KOPT-K1 (cell line): ENCODE data around the gene TMEM218.

ENCODE experiments used
- H3K27ac ChIP-seq: fragments of 200-600 bp; sonication (generic); 2 replicates; pipeline ENCODE4 v1.5.1; 2016; ENCODE audit warnings: antibody characterized with exemption, mild to moderate bottlenecking, low read depth, low read length; ENCODE audit not compliant: poor library complexity, severe bottlenecking
- H3K36me3 ChIP-seq: fragments of 200-600 bp; sonication (generic); 2 replicates; pipeline ENCODE4 v1.5.1; 2017; ENCODE audit warnings: antibody characterized with exemption, mild to moderate bottlenecking, low read length, moderate library complexity; ENCODE audit not compliant: insufficient read depth
- H3K9me3 ChIP-seq: fragments of 200-600 bp; sonication (generic); 2 replicates; pipeline ENCODE4 v1.5.1; 2017; ENCODE audit warnings: antibody characterized with exemption, low read length, mild to moderate bottlenecking; ENCODE audit not compliant: insufficient read depth, poor library complexity, severe bottlenecking

The TMEM218 gene

DNA sequence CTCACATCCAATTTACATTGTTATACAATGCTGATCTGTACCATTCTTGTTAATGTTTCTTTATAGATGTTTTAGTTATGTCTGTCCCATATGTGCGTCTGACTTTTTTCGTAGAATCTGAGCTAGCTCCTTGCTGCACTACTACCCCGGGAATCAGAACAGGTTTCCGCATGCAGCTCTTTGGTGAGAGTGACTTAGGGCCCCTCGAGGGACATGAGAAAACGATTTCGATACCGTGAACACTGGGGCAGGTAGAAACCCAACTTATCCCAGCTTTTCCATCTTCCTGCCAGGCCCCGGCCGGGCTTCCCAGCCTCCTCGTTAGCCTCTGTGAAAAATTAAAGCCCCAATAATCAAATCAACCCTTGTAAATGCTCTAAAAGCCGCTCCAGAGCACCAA is 29.8 kb upstream of the TMEM218 start:
- no peaks in the 10 kb centered on the region for H3K9me3 ChIP-seq
- no peaks in the 10 kb centered on the region for H3K36me3 ChIP-seq
- H3K27ac ChIP-seq = no peak overlapping the region

DNA sequence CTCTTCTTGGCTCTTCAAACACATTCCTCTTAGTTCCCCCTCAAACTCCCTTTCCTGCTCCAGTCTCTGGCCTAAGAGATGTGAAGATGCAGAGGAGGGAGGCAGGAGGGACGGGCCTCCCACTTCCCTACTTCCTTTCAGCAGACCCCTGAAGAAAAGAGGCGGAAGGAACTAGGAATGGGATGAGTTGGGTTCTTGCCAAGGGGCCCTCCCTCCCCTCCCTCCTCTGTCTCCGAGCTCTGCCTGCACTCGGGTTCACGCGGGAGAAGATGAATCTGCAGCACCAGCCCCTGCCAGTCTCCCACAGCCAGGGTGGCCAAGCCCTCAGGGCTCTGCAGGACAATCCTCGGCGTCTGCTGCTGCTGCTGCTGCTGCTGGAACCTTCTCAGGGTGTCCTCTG is 28.8 kb upstream of the TMEM218 start:
- no peak overlapping the region for H3K27ac ChIP-seq
- no peaks in the 10 kb centered on the region for H3K36me3 ChIP-seq
- H3K9me3 ChIP-seq = no peaks in the 10 kb centered on the region

DNA sequence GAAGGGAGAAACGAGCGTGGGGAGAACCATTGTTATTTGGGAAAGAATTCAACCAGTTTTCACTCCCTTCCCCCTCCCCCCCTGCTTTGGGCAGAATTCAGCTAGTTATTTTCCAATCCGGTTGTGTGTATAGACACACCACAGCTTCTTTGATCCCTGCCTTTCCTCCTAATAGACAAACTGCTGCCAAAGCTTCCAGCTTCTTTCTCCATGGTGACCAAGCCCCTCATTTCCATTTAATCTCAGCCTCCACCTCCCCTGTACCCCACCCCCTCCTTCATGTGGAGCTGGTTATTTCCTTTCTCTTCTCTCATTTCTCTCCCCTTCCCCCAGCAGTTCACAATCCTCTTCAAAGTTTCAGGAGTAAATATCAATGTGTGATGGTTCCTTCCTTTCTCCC is 28.4 kb upstream of the TMEM218 start:
- H3K36me3 ChIP-seq = no peaks in the 10 kb centered on the region
- H3K9me3 ChIP-seq = no peaks in the 10 kb centered on the region
- no peak overlapping the region for H3K27ac ChIP-seq

DNA sequence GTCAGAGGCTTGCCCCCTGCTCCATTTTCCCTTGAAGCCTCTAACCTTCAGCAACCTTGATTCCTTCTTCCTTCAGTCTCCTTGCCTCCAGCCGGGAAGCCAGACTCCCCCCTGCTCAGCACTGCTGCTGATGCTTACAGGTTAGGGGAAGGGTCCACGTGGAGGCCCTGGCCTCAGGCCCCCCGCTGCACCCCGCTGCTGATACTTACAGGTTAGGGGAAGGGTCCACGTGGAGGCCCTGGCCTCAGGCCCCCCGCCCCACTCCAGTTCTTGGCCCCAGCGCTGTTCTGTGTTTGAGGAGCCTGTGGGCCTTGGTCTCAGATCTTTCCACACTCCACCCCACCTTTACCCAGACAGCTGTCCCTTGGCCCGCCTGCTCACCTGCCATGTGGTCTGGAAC is 27.5 kb upstream of the TMEM218 start:
- Histone ChIP-seq H3K27ac (no peak overlapping the region), H3K9me3 (no peaks in the 10 kb centered on the region), H3K36me3 (no peaks in the 10 kb centered on the region)

DNA sequence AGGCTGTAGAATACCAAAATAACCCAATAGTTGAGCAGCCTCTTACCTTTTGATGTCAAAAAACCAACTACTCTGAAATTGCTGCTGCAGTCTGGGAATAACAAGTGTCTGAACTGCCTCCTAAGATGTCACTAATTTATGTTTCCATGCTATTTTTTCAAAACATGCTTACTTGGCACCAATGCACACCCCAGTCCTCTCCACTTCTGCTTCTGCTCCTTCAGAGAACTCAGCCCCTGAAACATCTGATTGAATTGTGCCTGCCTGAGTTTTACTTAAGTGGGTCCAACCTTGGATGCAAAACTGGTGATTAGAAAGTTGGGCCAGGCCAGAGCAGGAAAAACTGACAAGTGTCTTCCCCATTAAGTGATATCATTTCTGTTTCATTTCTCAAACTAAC is 24.6 kb upstream of the TMEM218 start:
- Histone ChIP-seq H3K9me3 (no peaks in the 10 kb centered on the region), H3K36me3 (no peaks in the 10 kb centered on the region), H3K27ac (no peak overlapping the region)

DNA sequence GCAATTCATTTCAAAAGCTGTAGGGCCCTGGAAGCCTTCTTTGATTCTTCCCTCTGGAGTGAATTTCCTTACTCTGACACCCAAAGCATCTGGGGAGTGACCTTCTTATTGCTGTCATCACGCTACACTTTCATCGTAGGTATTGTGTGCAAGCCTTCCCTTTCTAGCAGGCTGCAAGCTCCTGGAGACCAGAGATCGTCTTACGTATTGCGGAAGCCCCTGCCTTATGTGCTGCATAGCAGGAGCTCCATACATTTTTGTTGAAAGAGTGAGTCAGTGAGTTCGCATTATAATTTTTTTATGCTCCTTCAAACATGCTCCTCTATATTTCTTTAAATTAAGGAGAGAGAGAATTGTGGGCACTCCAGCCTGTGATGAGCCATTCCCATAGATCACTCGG is 21.2 kb upstream of the TMEM218 start:
- Histone ChIP-seq H3K36me3 (no peaks in the 10 kb centered on the region), H3K9me3 (no peaks in the 10 kb centered on the region), H3K27ac (no peak overlapping the region)

DNA sequence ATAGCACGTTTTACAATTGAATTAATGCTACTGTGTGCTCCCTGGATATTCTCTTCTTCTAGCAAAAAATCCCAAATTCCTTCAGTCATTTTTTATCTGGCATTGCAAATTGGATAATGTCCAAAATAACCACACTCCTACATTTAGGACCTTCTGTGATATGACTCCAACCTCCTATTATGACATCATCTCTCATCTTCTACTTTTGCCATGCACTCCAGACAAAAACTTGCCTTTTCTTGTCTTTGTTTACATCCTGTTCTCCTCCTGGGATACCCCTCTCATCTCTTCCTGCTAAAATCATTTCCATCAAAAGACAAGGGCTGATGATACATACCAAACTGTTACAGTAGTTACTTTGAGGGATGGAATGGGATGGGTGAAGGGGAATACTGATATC is 20.6 kb upstream of the TMEM218 start:
- Histone ChIP-seq H3K36me3 (no peaks in the 10 kb centered on the region), H3K9me3 (no peaks in the 10 kb centered on the region), H3K27ac (no peak overlapping the region)

DNA sequence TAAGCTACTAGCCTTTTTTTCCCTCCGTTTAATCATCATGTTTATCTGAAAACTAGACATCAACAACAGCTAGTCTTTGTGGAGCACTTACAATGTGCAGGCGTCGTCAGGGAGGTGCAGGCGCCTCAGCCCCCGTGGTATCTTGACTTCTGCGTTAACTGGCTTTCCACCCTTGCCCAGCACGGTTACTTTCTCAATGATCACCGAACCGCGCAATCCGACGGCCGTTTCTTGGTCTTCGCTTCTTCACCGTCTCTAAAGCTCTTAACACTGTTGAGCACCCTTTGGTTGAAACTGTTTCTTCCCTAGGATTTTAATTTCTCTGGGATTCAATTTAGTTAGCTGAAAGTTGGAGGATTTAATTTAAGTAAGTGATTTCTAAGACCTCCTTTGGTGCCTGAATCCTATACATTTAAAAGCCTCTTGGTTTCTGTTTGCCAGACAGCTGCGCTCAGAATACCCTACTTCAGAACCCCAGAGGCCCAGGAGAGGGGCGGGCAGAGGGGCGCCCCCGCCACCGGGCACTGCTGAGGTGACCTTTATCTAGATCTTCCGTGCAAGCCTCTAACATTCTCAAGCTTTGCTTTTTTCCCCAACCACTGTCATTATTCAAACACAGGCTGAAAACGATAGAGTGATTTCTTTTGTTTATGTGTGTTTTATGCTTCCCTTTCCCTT is 18.0 kb upstream of the TMEM218 start:
- Histone ChIP-seq H3K36me3 (no peaks in the 10 kb centered on the region), H3K9me3 (no peaks in the 10 kb centered on the region), H3K27ac (no peak overlapping the region)

DNA sequence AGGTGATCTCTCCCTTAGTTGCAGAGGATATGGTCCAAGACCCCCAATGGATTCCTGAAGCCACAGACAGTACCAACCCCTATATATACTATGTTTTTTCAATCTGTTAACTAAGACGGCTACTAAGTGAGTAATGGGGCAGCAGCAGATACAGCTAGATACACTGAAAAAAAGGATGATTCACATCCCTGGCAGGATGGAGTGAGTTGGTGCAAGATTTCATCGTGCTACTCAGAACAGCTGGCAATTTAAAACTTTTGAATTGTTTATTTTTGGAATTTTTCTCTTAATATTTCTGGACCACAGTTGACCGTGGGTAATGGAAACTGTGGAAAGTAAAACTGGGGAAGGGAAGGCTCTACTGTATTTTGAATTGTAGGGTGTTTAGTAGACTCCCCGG is 17.0 kb upstream of the TMEM218 start:
- Histone ChIP-seq H3K9me3 (no peaks in the 10 kb centered on the region), H3K27ac (no peak overlapping the region), H3K36me3 (no peaks in the 10 kb centered on the region)

DNA sequence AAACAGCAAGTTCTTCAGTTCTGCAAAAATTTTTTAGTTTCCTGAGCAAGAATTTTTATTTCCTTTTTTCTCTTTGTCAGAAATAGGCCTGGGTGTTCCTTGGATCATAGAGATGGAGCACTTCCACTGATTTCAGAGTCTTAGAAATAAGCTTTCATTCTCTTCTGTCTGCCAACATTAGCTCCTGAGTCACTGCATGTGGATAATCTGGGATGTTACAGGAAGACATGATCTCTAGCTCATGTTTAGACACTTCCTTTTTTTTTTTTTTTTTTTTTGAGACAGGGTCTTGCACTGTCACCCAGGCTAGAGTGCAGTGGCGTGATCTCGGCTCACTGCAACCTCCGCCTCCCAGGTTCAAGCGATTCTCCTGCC is 13.2 kb upstream of the TMEM218 start:
- no peaks in the 10 kb centered on the region for H3K9me3 ChIP-seq
- H3K36me3 ChIP-seq = no peaks in the 10 kb centered on the region
- no peak overlapping the region for H3K27ac ChIP-seq

DNA sequence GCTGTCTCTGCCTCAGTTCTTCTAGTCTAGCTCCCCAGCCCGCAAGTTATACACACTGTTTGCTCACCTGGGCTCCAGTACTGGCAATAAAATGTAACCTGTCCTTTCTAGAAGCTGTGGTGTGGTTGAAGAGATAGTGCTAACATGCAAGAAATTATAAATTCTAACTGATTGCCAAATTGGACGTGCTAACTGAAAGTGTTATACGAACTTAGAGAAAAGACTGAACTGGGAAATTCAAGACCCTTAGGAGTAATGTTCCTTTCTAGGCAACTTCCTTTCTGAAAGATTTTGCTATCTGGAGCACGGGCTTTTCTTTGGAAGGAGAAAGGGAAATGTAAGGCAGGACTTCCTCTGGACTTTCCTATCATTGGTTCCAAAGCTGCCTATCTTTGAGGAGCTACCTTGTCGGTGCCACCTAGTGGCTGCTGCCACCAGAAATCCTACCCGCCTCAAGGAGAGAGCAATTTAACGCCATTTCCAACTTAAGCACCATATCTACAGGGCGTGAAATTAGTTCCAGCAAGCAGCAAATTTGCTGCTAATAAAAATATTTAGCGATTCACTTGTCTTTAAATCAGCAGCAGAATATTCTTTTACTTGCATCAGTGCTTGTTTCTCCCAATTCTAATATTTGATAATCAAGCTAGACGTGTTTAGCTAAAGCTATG is 12.7 kb upstream of the TMEM218 start:
- Histone ChIP-seq H3K36me3 (no peaks in the 10 kb centered on the region), H3K27ac (no peak overlapping the region), H3K9me3 (no peaks in the 10 kb centered on the region)

DNA sequence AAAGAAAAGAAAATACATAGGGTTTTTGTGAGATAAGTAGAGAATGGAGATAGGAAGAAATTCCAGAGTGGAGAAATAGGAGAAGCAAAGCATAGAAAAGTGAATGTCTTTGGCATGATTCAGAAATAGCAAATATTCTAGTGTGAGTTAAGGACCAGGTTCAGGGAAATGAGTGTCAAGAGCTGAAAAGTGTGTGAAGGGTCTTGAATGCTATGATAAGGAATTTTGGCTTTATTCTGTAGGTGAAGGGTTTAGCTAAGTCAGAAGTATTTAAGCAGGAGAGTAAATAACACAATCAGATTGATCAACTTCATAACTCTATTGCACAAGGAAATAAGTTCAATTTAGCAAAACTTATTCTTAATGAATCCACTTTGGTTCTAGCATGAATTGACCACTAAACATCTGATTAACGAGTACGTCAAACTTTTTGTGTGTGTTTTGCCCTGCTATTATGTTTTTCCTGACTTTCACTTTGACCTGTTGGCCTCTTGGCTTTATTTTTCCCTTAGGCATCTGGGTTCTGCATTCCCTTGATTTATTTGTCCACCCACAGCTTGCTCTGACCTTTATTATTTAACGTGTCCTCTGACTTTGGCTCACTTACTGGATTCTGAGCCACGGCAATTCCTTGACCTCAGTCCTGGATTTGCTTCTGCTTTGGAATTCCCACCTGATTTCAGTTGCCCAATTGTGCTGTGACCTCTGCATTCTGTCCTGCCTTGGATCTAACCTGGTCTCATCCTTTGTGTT is 11.9 kb upstream of the TMEM218 start:
- Histone ChIP-seq H3K27ac (no peak overlapping the region), H3K36me3 (no peaks in the 10 kb centered on the region), H3K9me3 (no peaks in the 10 kb centered on the region)

DNA sequence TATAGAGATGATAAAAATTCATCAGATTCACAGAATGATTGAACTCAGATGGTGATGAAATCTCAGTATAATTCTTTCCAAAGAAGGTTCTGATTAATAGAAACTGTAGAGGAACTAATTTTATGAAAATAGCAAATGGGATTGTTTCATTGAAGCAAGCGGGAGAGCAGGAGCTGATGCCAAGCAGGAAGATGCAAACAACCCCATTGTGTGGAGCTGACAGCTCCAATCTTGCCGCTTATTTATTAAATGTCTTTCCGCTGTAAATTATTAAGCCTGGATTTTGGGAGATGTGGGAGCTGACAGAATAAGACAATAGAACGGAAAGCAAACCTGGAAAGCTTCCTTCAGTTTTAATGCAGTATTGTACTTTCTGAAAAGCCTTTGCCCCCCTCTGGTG is 6.0 kb upstream of the TMEM218 start:
- no peak overlapping the region for H3K27ac ChIP-seq
- no peaks in the 10 kb centered on the region for H3K9me3 ChIP-seq

DNA sequence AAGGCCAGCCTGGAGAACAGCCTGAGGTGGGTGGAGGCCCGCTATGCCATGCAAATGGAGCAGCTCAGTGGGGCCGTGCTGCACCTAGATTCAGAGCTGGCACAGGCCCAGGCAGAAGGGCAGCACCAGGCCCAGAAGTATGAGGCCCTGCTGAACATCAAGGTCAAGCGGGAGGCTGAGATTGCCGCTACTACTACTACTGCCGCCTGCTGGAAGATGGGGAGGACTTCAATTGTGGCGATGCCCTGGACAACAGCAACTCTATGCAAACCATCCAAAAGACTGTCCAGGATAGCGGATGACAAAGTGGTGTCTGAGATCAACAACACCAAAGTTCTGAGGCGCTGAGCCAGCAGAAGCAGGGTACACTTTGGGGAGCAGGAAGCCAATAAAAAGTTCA is 3.1 kb upstream of the TMEM218 start:
- Histone ChIP-seq H3K27ac (no peak overlapping the region), H3K9me3 (no peaks in the 10 kb centered on the region), H3K36me3 (no peaks in the 10 kb centered on the region)

More for the DNA sequence above, 6.0 kb upstream of the TMEM218 start:
- no peaks in the 10 kb centered on the region for H3K36me3 ChIP-seq

DNA sequence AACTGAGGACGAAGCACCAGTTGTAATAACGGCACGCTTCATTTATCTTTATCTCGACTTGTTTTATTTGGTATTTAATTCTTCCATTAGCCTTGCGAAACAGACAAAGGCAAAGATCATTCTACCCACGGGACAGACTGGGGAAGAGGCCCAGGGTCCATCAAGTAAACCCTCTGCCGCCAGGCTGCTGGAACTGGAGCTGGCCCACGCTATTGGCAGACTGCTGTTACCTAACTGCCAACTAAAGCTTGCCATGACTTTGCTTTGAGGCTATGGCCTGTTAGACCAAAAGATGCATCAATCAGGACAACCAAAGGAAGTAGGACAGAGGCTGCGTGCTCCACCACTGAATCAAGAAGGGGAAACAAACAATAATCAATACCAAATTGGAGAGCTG is 780 bp upstream of the TMEM218 start:
- Histone ChIP-seq H3K9me3 (no peaks in the 10 kb centered on the region), H3K36me3 (no peaks in the 10 kb centered on the region), H3K27ac (peak overlapping the region; percentile 64)

DNA sequence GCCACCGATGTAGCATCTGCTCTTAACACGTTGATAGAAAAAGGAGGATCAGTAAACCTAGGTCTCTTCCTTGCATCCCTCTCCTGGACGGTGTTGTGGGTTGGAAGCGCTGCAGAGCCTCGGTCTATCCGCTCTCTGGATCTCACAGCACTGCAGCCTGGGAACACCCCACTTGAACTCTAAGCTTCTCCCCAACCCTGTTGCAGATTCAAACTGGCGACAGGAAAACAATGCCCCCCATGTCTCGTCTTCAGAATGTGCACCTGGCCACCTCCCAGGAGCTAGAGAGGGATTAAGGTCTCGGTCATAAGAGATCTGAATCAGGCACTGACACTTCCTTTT is 454 bp downstream of the TMEM218 start:
- Histone ChIP-seq H3K27ac (peak overlapping the region; percentile 64), H3K36me3 (no peaks in the 10 kb centered on the region), H3K9me3 (no peaks in the 10 kb centered on the region)
